GM12892 (cell line): ENCODE data around the gene SULF2.

Experiments
- POLR2A ChIP-seq: IDR thresholded peaks from 2 replicates; pipeline ENCODE4 v1.6.1; 2011; ENCODE audit warnings: low read depth, low read length, control low read depth
- POLR2AphosphoS5 ChIP-seq: IDR thresholded peaks from 2 replicates; pipeline ENCODE4 v1.6.1; 2011; ENCODE audit warnings: low read depth, low read length, control low read depth
- TAF1 ChIP-seq: IDR thresholded peaks from 2 replicates; pipeline ENCODE4 v1.6.1; 2011; ENCODE audit warnings: low read depth, mild to moderate bottlenecking, control low read depth, low read length, borderline replicate concordance

DNA sequence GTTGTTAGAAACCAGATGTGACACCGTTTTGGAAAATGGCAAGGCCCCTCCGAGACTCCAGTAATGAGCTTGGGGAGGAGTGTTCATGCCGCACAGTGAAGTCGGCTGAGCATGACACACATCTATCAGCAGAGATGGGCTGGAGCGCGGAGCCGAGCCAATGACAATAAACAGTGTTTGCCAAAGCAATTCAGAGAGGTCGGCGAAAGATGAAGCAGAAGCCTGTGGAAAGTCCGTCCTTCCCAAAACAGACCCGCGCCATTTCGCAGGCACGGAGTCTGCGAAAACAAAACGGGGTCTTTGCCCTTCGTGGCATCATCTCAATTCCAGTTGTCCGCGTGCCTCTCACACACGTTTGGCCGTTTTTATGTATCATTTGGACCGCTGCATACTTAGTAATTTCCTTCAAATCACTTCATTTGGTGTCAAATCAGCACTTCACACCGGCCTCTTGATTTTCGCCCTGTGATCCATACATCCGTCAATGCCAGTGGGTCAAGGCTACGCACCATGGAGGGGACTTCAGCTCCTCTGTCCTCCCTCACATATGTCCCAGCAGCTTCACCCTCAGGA, 71.3 kb downstream of the SULF2 start:
- TF ChIP-seq POLR2AphosphoS5 (no peak), POLR2A (no peak), TAF1 (no peak)
